CD14-positive monocyte (primary cell): ENCODE measurements around the gene ZNF674. TPM values are rescaled to one million over a fixed set of nuclear protein-coding genes. Genes with fewer than 3 reads are reported as not detected.

Experiments
- DNase-seq, 3 donors: peaks; one replicate each; pipeline ENCODE4 v3.0.0-alpha.2; 2011 to 2022
- H2AFZ ChIP-seq: 2 replicates; pipeline ENCODE4 v1.6.0; 2012; ENCODE audit warnings: mild to moderate bottlenecking, low read depth, low read length, inconsistent platforms; ENCODE audit not compliant: insufficient read depth, poor library complexity, severe bottlenecking
- H3K27ac ChIP-seq, 2 donors: 1 replicate in 1 of 2; 2 replicates in 1 of 2; pipeline ENCODE4 v1.5.1; 2012 to 2013; ENCODE audit warnings: low read length in 2 of 2, control low read depth in 1 of 2, inconsistent platforms in 1 of 2, low read depth in 1 of 2, mild to moderate bottlenecking in 1 of 2
- H3K27me3 ChIP-seq, 2 donors: one replicate each; pipeline versions ENCODE4 v1.6.0 to v1.6.1; 2011 to 2013; ENCODE audit warnings: low read length in 2 of 2; ENCODE audit not compliant: control insufficient read depth in 2 of 2, insufficient read depth in 2 of 2
- H3K36me3 ChIP-seq, 2 donors: replicated peaks in 1 of 2; 1 replicate in 1 of 2; 2 replicates in 1 of 2; pipeline versions ENCODE4 v1.5.1 to v1.6.1; 2012 to 2013; ENCODE audit warnings: low read length in 2 of 2, control low read depth in 1 of 2, inconsistent platforms in 1 of 2, mild to moderate bottlenecking in 1 of 2; ENCODE audit not compliant: insufficient read depth in 2 of 2, control insufficient read depth in 1 of 2
- H3K4me1 ChIP-seq, 2 donors: 1 replicate in 1 of 2; 2 replicates in 1 of 2; pipeline versions ENCODE4 v1.5.1 to v1.6.1; 2012 to 2013; ENCODE audit warnings: low read length in 2 of 2, control low read depth in 1 of 2, inconsistent platforms in 1 of 2, mild to moderate bottlenecking in 1 of 2, moderate library complexity in 1 of 2; ENCODE audit not compliant: insufficient read depth in 2 of 2, control insufficient read depth in 1 of 2
- H3K4me2 ChIP-seq: replicated peaks from 2 replicates; pipeline ENCODE3; 2012; ENCODE audit warnings: low read length, moderate library complexity, mild to moderate bottlenecking; ENCODE audit not compliant: poor library complexity, severe bottlenecking; ENCODE audit errors: extremely low read depth
- H3K4me3 ChIP-seq, 3 experiments: fragments of 200-600 bp in 1 of 3; sonication (generic) in 1 of 3; replicated peaks in 1 of 3; 1 replicate in 2 of 3; 2 replicates in 1 of 3; pipeline ENCODE4 v1.5.1; 2011 to 2013; ENCODE audit warnings: low read length in 3 of 3, mild to moderate bottlenecking in 3 of 3, control low read depth in 2 of 3, low read depth in 2 of 3, inconsistent platforms in 1 of 3, moderate library complexity in 1 of 3
- H3K79me2 ChIP-seq: 2 replicates; pipeline ENCODE4 v1.6.0; 2012; ENCODE audit warnings: mild to moderate bottlenecking, control low read depth, inconsistent platforms, low read length, moderate library complexity; ENCODE audit not compliant: insufficient read depth
- H3K9ac ChIP-seq: 2 replicates; pipeline ENCODE4 v1.6.0; 2017; ENCODE audit warnings: low read length, mild to moderate bottlenecking; ENCODE audit not compliant: insufficient read depth, poor library complexity, severe bottlenecking
- H3K9me3 ChIP-seq, 2 donors: replicated peaks in 1 of 2; 1 replicate in 1 of 2; 2 replicates in 1 of 2; pipeline versions ENCODE4 v1.5.1 to v1.6.1; 2012 to 2013; ENCODE audit warnings: low read length in 2 of 2, control low read depth in 1 of 2; ENCODE audit not compliant: control insufficient read depth in 1 of 2, insufficient read depth in 1 of 2
- H4K20me1 ChIP-seq: 2 replicates; pipeline ENCODE4 v1.6.0; 2012; ENCODE audit warnings: mild to moderate bottlenecking, low read length, control low read depth, moderate library complexity; ENCODE audit not compliant: insufficient read depth
- H3K27ac Mint-ChIP-seq, 7 donors: one replicate each; pipeline ENCODE4 v1.8.0; 2020; ENCODE audit warnings: mild to moderate bottlenecking in 7 of 7, mixed read lengths in 7 of 7, moderate library complexity in 6 of 7, inconsistent platforms in 2 of 7
- H3K27me3 Mint-ChIP-seq, 3 donors: one replicate each; pipeline ENCODE4 v1.8.0; 2021 to 2022; ENCODE audit warnings: low read depth in 3 of 3, mild to moderate bottlenecking in 3 of 3, mixed read lengths in 3 of 3, moderate library complexity in 3 of 3, inconsistent platforms in 1 of 3
- H3K36me3 Mint-ChIP-seq, 2 donors: one replicate each; pipeline ENCODE4 v1.8.0; 2020; ENCODE audit warnings: mixed read lengths in 2 of 2, inconsistent platforms in 1 of 2, mild to moderate bottlenecking in 1 of 2
- H3K4me1 Mint-ChIP-seq: one replicate; pipeline ENCODE4 v1.8.0; 2020; ENCODE audit warnings: mild to moderate bottlenecking, mixed read lengths
- H3K4me3 Mint-ChIP-seq, 2 donors: one replicate each; pipeline ENCODE4 v1.8.0; 2020; ENCODE audit warnings: mild to moderate bottlenecking in 2 of 2, mixed read lengths in 2 of 2, moderate library complexity in 1 of 2
- H3K9me3 Mint-ChIP-seq, 7 donors: one replicate each; pipeline ENCODE4 v1.8.0; 2020 to 2022; ENCODE audit warnings: mixed read lengths in 7 of 7, mild to moderate bottlenecking in 6 of 7, moderate library complexity in 6 of 7, inconsistent platforms in 2 of 7
- CTCF ChIP-seq: fragments of 200-600 bp; IDR thresholded peaks from one replicate; pipeline ENCODE4 v1.8.0; 2022; ENCODE audit warnings: antibody characterized with exemption, mild to moderate bottlenecking
- WGBS: methylation state at CpG from one replicate; pipeline ENCODE4 v1.1.5; 2013; ENCODE audit warnings: missing lambda C conversion rate; ENCODE audit not compliant: insufficient coverage; 5-methylcytosine and 5-hydroxymethylcytosine counted together
- intact Hi-C, 2 donors: fragments of 100-400 bp; cut with micrococcal nuclease; formaldehyde crosslinking; loops; one replicate each; pipeline versions ENCODE4 v1.15.0 to v1.15.1; 2023
- polyA plus RNA-seq, 3 donors: library from polyadenylated mRNA; depleted of rRNA in 1 of 3; unstranded in 2 of 3; stranded (reverse) in 1 of 3; fragments of 300-500 nt in 2 of 3; fragments of >200 nt in 1 of 3; fragmentation: Illumina TruSeq in 2 of 3; gene quantifications; 1 replicate in 2 of 3; 2 replicates in 1 of 3; pipeline ENCODE4 v1.2.3, GENCODE V29; 2012 to 2021

The ZNF674 gene
- polyA plus RNA-seq, 3 donors = 0.65 to 1.4 (median 0.93) TPM

- Histone ChIP-seq H3K36me3 (no peaks in the 10 kb centered on the region), H3K27me3 (peaks cover 0 to 7% of the 10 kb centered on the region in 2 donors), H3K79me2 (no peaks in the 10 kb centered on the region), H3K9ac (no peak overlapping the region), H4K20me1 (no peaks in the 10 kb centered on the region), H3K4me1 (peaks cover 33 to 41% of the 10 kb centered on the region in 2 donors), H3K4me3 (no peak overlapping the region), H3K9me3 (peaks cover 0 to 5% of the 10 kb centered on the region in 2 donors), H3K27ac (no peak overlapping the region), H2AFZ (no peak overlapping the region), H3K4me2 (no peak overlapping the region)
- no peak for TF ChIP-seq CTCF
- DNase-seq = no peak
- Mint-ChIP-seq H3K4me3 (no peak overlapping the region), H3K27me3 (peaks cover 3 to 21% (median 19%) of the 10 kb centered on the region in 3 donors), H3K36me3 (peaks cover 0 to 1% of the 10 kb centered on the region in 2 donors), H3K9me3 (peaks cover 0 to 12% (median 2%) of the 10 kb centered on the region in 7 donors), H3K27ac (peak overlapping the region in 1 of 7 donors; percentile 8), H3K4me1 (peaks cover 31% of the 10 kb centered on the region)
- 50% methylated on average over 1 of the region's 10 CpGs for WGBS
- intact Hi-C loops = loop anchor here in 1 of 2 donors (10.0 kb wide), 1 partner anchor 53 kb away; no protein-coding TSS in a partner anchor
Measured at GRCh38 chrX:46571423-46572339, 26.5 kb upstream of the ZNF674 start.

- no peak overlapping the region for H3K4me3 ChIP-seq
- Mint-ChIP-seq H3K4me1 (peaks cover 17% of the 10 kb centered on the region), H3K27ac (no peak overlapping the region), H3K9me3 (peaks cover 0 to 8% (median 2%) of the 10 kb centered on the region in 7 donors), H3K4me3 (no peak overlapping the region), H3K27me3 (peaks cover 3 to 13% (median 9%) of the 10 kb centered on the region in 3 donors), H3K36me3 (no peaks in the 10 kb centered on the region)
- H3K36me3 ChIP-seq = no peaks in the 10 kb centered on the region
- no peak overlapping the region for H3K9ac ChIP-seq
- H4K20me1 ChIP-seq = no peaks in the 10 kb centered on the region
- no peaks in the 10 kb centered on the region for H3K79me2 ChIP-seq
- no peak for DNase-seq
- peaks cover 19 to 23% of the 10 kb centered on the region in 2 donors for H3K4me1 ChIP-seq
- H3K4me2 ChIP-seq = no peak overlapping the region
- no peak overlapping the region for H3K27ac ChIP-seq
- intact Hi-C loops = loop anchor here in 1 of 2 donors (10.0 kb wide), 1 partner anchor 55 kb away; no protein-coding TSS in a partner anchor
- H2AFZ ChIP-seq = no peak overlapping the region
- peaks cover 0 to 2% of the 10 kb centered on the region in 2 donors for H3K27me3 ChIP-seq
- TF ChIP-seq CTCF = no peak
- peaks cover 0 to 5% of the 10 kb centered on the region in 2 donors for H3K9me3 ChIP-seq
Measured at GRCh38 chrX:46569621-46570020, 24.4 kb upstream of the ZNF674 start.
